Right lung (tissue), 5 donors: ENCODE measurements around the gene RFX8. TPM values are rescaled to one million over a fixed set of nuclear protein-coding genes. Genes with fewer than 3 reads are reported as not detected.
"Not testable (repeated sequence)": the region's sequence is repeated elsewhere in the genome, so short reads cannot be mapped to it uniquely, and the experiment has no call there.

Source experiments
- DNase-seq, 2 donors: peaks; one replicate each; pipeline ENCODE4 v3.0.0-alpha.2; 2013
- polyA plus RNA-seq, 5 donors: library from polyadenylated mRNA; unstranded; fragments of 120-200 nt; gene quantifications; one replicate each; pipeline versions ENCODE4 v1.2.1 to v1.2.3, GENCODE V29; 2013; ENCODE audit warnings: inconsistent platforms in 1 of 5, low replicate concordance in 1 of 5; ENCODE audit not compliant: insufficient read length in 5 of 5, insufficient read depth in 1 of 5

The RFX8 gene
- polyA plus RNA-seq, 5 donors = 0.91 to 1.1 (median 0.94) TPM

DNA sequence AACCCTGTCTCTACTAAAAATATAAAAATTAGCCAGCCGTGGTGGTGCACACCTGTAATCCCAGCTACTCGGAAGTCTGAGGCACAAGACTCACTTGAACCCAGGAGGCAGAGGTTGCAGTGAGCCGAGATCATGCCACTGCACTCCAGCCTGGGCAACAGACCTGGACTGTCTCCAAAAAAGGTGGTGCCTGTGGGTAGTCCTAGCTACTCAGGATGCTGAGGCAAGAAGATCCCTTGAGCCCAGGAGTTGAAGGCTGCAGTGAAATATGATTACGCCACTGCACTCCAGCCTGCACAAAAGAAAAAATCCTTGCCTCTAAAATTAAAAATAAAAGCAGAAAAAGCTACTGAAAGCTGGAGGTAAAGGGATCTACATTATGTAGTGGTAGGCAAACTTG, 122.3 kb downstream of the RFX8 start:
- not testable (repeated sequence) for DNase-seq

DNA sequence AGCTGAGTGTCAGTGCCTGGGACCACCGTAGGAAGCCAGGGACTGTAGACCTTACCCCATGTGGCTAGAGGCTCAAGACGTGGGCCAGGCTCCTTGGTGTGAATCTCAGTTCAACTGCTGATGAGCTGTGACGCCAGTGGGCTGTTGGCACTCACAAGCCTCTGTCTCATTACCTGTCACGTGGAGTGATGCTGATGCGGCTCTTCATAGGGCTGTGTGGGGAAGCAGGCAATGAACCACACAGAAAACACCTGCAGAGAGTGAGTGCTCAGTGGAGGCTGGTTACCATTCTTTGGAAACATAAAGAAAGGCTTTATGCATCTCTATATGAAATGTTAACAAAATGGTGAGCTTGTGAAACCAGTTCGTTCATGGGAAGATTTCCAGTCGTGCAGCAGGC, 123.7 kb downstream of the RFX8 start:
- no peak for DNase-seq

DNA sequence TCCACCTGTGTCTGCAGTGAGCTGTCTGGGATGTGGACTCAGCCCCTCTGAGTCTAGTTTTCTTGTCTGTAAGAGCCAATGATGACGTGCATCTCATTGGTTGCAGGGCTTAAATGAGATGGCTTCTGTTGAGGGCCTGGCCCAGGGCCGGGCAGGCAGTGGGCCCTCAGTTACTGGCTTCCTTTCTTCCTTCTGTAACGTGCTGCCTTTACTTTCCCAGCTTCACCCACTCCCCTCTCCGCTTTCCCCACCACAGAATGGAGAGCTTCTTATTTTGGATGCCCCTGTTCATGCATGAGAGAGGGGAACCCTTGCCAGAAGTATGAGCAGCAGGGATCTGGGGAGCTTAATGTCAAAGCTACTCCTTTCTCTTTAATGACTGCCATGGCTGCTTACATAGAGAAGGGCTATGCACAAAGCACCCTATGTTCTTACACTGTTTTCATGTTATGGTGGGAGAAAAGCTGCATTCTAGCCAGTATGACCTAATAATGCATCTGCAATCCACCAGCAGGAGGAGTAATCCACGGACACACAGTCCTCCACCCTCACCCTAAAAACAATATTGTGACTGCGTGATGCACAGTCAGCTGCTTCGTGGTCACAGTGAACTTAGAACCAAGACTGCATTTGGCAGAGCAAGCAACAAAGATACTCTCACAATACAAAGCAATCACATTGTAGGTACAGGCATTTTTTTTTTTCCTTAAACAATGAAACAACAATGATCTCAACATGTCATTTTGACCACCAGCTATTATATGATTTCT, 124.8 kb downstream of the RFX8 start:
- DNase-seq = no peak

DNA sequence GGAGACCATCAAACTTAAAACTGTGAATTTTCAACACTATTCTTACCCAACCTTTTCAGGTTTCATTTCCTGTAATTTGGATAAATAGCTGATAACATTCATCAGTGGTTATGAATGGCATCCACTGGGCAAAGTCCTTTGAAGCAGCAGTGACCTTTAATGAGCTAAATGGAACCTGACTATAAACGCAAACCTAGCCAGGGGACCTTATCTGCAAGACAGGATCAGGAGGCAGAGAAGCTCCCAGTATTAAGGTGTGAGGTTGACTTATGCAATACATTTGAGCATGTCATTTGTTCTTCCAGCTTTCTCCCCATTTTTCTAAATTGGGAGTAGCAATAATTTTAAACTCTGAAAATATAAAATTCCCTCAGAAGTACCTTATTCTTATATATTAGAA, 126.0 kb downstream of the RFX8 start:
- no peak for DNase-seq

Other genes with a start within 250 kb of the RFX8 start
- gene CNOT11, start 222.2 kb downstream of the RFX8 start, polyA plus RNA-seq = 10 to 100 TPM; 44.5 to 52.9 (median 48.4) TPM
- 10 to 100 TPM; 48.9 to 69.0 (median 57.9) TPM for gene RNF149, start 166.4 kb downstream of the RFX8 start, polyA plus RNA-seq
- gene CREG2, start 87.6 kb downstream of the RFX8 start, polyA plus RNA-seq = under 1 TPM; 0.32 to 0.81 (median 0.46) TPM
- 100 to 1,000 TPM in 4 of 5 donors, 10 to 100 TPM in 1; 96.9 to 142 (median 130) TPM for gene MAP4K4, start 222.6 kb upstream of the RFX8 start, polyA plus RNA-seq